GM23338 (cell line): ENCODE data around the gene SMOC2.

ENCODE experiments used
- CTCF ChIP-seq, 2 experiments: fragments of 200-600 bp in 1 of 2; sonication (generic) in 1 of 2; conservative IDR thresholded peaks; 2 replicates each; pipeline versions ENCODE4 v1.5.1 to v1.6.1; 2016 to 2017; ENCODE audit warnings: antibody characterized with exemption in 2 of 2, low read depth in 2 of 2, mild to moderate bottlenecking in 2 of 2, moderate library complexity in 1 of 2
- ZNF114 ChIP-seq: fragments of 250-450 bp; sonication (Bioruptor Pico); IDR thresholded peaks from 2 replicates; pipeline ENCODE4 v1.5.0; 2020; ENCODE audit warnings: mild to moderate bottlenecking, moderate library complexity

GRCh38 chr6:168410035-168410434, 30.9 kb upstream of the SMOC2 start:
- TF ChIP-seq CTCF (conservative IDR thresholded peaks at IDR 0.05; ENCODE audit: low read depth in 2 of 2) (no peak), ZNF114 (no peak)
